Epithelial cell of esophagus (primary cell): ENCODE data around the gene NEK8.
"Not testable (repeated sequence)": the region's sequence is repeated elsewhere in the genome, so short reads cannot be mapped to it uniquely, and the experiment has no call there.

ENCODE experiments used
- DNase-seq: peaks from one replicate; pipeline ENCODE4 v3.0.0; 2010; ENCODE audit warnings: low read depth
- H3K4me3 ChIP-seq: 2 replicates; pipeline ENCODE4 v1.5.1; 2011; ENCODE audit warnings: mild to moderate bottlenecking, low read length, control low read depth
- TF ChIP-seq, protein P1 (sequence below): IDR thresholded peaks from 2 replicates; pipeline ENCODE4 v1.5.1; 2011; ENCODE audit warnings: low read depth, mild to moderate bottlenecking, low read length, control low read depth, inconsistent platforms; ENCODE audit not compliant: insufficient read depth; ENCODE audit errors: missing control alignments

Gene NEK8

DNA sequence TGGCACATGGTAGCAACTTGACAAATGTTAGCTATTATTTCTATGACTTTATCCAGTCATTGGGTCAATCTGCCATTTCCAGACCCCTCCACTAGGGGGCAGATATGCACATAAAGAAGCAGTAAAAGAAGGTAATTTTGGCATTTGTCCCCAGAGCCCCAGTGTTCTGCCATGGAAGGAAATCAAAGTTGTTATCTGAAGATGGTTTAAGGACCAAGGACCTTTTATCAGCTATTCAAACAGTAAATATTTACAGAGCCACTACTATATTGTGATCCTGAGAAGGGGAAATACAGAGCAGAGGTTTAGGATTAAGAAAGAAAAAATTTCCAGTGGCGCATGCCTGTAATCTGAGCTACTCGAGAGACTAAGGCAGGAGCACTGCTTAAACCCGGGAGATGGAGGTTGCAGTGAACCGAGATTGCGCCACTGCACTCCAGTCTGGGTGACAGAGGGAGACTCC, 35.2 kb downstream of the NEK8 start:
- peak; percentile 72 for DNase-seq
- no peak overlapping the region for H3K4me3 ChIP-seq
- TF ChIP-seq, protein P1, sequence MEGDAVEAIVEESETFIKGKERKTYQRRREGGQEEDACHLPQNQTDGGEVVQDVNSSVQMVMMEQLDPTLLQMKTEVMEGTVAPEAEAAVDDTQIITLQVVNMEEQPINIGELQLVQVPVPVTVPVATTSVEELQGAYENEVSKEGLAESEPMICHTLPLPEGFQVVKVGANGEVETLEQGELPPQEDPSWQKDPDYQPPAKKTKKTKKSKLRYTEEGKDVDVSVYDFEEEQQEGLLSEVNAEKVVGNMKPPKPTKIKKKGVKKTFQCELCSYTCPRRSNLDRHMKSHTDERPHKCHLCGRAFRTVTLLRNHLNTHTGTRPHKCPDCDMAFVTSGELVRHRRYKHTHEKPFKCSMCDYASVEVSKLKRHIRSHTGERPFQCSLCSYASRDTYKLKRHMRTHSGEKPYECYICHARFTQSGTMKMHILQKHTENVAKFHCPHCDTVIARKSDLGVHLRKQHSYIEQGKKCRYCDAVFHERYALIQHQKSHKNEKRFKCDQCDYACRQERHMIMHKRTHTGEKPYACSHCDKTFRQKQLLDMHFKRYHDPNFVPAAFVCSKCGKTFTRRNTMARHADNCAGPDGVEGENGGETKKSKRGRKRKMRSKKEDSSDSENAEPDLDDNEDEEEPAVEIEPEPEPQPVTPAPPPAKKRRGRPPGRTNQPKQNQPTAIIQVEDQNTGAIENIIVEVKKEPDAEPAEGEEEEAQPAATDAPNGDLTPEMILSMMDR = peak; percentile 88

DNA sequence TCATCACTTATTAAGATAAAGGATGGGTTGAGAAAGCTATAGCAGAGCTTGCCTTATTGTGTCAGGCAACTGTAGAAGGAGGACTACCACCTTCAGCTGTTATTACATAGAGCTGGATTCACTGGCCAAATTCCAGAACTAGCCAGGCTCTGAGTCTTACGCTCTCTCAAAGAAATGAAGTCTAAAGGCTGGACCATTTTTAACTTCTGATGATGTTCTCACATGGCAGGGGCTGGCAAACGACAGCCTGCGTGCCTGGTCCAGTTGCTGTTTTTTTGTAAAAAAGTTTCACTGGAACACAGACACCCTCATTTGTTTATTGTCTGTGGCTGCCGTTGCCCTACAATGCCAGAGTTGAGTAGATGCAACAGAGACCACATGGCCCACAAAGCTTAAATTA, 36.5 kb downstream of the NEK8 start:
- no peak for DNase-seq
- TF ChIP-seq, protein P1 = no peak
- no peak overlapping the region for H3K4me3 ChIP-seq

- H3K4me3 ChIP-seq = no peak overlapping the region
- TF ChIP-seq, protein P1 = no peak
- DNase-seq = no peak
Measured at GRCh38 chr17:28773736-28774135, 45.1 kb downstream of the NEK8 start.

- no peak overlapping the region for H3K4me3 ChIP-seq
- no peak for DNase-seq
- TF ChIP-seq, protein P1 = no peak
Measured at GRCh38 chr17:28774206-28774605, 45.6 kb downstream of the NEK8 start.

- DNase-seq = peak; percentile 72
- H3K4me3 ChIP-seq = no peak overlapping the region
- TF ChIP-seq, protein P1 = no peak
Measured at GRCh38 chr17:28777178-28777577, 48.6 kb downstream of the NEK8 start.

- not testable (repeated sequence) for H3K4me3 ChIP-seq, DNase-seq
Measured at GRCh38 chr17:28779601-28780000, 51.0 kb downstream of the NEK8 start.

DNA sequence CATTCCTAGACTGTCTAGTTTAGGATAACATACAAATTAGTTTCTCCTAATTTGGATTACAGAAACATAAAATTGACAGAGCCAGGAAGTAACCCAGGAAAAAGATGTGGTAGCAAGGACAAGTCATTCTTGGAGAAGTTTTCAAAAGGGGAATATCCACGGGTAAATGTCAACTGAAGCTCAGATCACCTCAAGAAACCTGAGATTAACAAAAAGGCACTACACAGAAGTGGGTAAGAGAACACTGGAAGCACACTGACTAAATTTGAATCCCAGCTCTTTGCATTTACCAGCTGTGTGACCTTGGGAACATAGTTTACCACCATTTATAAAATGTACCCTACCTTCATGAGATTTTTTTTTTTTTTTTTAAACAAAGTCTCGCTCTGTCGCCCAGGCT, 54.6 kb downstream of the NEK8 start:
- DNase-seq = no peak
- H3K4me3 ChIP-seq = no peak overlapping the region
- TF ChIP-seq, protein P1 = no peak

- H3K4me3 ChIP-seq = no peak overlapping the region
- DNase-seq = no peak
- TF ChIP-seq, protein P1 = no peak
Measured at GRCh38 chr17:28788100-28788499, 59.5 kb downstream of the NEK8 start.
